HG03558 (cell line): ENCODE measurements around the gene KCNB1.

Source experiments
- ATAC-seq: cut with Tn5 transposase; IDR thresholded peaks from one replicate; pipeline ENCODE4 v1.9.1; 2021; ENCODE audit warnings: moderate number of reproducible peaks; ENCODE audit not compliant: unreplicated experiment; ENCODE audit errors: extremely low read depth

The KCNB1 gene

GRCh38 chr20:49396230-49396629 lies 86.2 kb downstream of the KCNB1 start:
- no peak for ATAC-seq

- no peak for ATAC-seq
These were observed 86.8 kb downstream of the KCNB1 start for GRCh38 chr20:49395659-49396058.

GRCh38 chr20:49395183-49395582 lies 87.3 kb downstream of the KCNB1 start:
- ATAC-seq: no peak

DNA sequence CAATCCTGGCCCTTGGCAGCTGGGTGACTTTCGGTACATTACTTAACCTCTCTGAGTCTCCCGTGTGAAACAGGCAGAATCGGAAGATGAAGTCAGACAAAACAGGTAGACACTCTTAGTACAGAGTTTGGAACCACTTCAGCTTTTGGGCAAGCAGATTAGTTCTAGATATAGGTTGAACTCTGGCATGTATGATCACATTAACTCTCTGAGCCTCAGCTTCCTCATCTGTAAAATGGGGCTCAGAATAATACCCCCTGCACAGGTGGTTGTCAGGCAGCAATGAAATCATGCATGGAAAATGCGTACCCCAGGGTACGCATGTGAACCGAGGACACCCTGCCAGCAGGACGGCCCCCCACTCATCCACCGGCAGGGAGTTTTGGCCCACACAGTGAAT lies 87.7 kb downstream of the KCNB1 start:
- ATAC-seq: no peak

- ATAC-seq: no peak
These were observed 88.2 kb downstream of the KCNB1 start for GRCh38 chr20:49394264-49394663.

DNA sequence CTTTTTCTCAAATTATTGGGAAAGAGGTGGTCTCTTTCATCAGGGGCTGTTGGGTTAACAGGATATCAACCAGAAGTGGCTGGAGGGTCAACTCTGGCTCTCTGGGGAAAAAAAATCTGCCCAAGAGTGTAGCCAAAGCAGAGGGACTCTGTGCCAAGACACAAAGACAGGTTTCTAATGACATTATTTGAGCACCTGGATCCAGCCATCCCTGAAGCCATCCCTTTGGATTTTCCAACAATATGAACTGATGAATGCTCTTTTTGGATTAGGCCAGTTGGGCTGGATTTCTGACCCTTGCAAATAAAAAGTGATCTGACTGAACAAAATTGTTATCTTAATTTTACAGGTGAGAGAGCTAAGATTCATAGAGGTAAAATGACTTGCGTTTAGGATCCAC lies 88.7 kb downstream of the KCNB1 start:
- ATAC-seq: no peak

DNA sequence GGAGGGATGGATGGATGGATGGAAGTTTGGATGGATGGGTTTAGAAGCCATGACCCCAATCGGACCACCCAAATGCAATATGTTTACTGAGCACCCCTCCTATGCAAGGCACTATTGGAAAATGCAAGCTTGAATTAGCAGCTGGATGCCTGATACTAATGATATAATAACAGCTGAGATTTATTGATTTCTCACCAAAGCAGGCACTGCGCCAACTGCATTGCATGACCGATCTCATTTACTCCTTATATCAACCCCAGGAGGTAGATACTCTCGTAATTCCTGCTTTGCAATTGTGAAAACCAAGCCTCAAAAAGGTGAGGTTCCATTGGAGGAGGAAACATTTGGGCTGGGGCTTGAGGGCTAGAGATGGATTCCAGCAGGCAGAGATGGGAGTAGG lies 89.7 kb downstream of the KCNB1 start:
- ATAC-seq: no peak

DNA sequence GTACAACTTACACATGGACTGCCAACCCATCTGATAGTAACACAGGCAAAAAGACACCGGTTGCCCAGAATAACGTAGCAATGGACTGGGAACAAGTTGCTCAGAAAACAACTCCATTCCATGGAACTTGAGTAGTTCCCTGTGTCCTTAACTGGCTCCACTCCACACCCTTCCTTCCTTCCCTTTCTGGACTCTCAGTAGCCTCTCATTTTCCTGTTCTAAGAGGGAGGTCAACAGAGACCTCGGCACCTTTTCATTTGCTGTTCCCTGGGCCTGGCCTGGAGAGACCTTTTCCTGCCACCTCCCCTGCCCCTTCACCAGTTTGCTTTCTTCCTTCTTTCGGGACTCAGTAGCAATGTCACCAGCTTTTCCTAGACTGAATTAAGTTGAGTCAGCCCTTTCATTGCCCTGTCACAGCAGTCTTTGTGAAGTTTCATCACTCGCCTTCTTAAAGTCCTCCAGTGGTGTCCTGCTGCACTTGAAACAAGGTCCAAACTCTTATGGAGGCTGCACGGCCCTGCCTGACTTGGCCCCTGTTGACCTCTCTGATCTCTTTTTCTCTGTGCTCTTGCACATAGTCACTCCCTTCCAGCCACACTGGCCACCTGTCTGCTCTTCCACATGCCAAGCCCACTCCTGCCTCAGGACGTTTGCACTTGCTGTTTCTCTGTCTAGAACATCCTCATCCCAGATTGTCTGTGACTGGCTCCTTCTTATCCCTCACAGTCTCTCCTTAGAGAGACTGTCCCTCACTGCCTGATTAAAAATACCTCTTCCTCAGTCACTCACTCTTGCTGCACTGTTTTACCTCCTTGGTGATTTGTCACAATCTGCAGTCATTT lies 90.8 kb downstream of the KCNB1 start:
- no peak for ATAC-seq

DNA sequence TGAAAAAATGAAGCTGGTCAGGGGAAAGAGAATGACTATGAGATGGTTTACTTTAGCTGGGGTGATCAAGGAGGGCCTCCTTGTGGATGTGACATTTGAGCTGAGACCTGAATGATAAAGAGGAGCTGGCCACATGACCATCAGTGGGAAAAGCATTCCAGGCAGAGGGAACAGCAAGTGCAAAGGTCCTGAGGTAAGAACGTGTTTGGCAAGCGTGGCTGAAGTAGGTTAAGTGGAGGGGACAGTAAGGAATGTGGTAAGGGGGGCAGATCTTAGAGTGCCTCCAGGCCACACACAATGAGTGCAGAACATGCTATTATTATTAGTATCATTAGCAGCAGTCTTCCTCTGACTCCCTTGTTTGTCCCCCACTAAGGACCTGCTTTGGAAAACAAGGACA lies 92.6 kb downstream of the KCNB1 start:
- no peak for ATAC-seq

GRCh38 chr20:49388744-49389143 lies 93.7 kb downstream of the KCNB1 start:
- no peak for ATAC-seq

GRCh38 chr20:49387581-49387939 lies 94.9 kb downstream of the KCNB1 start:
- no peak for ATAC-seq

- ATAC-seq: no peak
These were observed 95.5 kb downstream of the KCNB1 start for GRCh38 chr20:49386848-49387580.

- no peak for ATAC-seq
These were observed 97.0 kb downstream of the KCNB1 start for GRCh38 chr20:49385465-49385864.

DNA sequence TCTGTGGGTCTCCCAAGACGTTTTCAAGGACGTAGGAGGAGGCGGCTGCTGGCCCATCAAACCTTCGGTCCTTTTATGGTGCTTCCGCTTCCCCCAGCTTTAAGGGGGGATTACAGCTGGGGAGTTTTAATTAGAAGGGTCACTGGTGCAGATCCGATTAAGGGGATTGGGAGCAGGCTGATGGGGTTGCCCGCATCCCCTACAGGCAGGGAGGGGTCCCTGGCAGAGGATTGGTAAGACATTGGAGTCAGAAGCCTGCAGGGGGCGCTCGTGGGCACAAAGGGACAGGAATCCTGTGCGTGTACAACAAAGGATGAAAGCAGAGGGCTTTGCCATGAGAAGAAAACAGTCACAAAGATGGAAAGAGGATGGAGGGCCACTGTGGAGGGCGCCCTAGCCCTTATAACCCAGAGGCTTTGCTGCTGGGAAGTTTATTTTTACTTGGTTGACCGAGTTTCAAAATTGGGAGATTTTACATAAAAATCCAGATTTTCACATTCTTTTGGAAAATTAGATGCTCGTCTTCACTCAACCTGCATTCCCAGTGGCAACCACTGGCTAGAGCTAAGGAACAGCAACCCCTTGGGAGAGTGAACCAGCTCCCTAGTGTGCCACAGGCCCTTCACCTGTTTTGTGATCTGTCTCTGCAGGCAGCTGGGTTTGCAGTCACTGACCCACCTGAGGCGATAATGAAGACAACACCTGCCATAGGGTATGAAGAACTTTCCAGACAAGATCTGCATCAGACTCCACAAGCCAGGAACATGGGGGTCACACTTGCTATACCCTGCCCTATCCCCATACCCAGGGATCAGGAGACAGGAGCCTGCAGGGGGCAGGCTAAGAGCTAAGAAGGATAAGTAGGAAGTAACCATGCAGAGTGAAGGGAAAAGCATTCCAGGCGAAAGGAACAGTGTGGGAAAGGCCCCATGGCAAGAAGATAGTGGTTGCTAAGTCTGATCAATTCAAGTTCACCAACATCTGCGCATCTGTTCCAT lies 97.7 kb downstream of the KCNB1 start:
- ATAC-seq: no peak

DNA sequence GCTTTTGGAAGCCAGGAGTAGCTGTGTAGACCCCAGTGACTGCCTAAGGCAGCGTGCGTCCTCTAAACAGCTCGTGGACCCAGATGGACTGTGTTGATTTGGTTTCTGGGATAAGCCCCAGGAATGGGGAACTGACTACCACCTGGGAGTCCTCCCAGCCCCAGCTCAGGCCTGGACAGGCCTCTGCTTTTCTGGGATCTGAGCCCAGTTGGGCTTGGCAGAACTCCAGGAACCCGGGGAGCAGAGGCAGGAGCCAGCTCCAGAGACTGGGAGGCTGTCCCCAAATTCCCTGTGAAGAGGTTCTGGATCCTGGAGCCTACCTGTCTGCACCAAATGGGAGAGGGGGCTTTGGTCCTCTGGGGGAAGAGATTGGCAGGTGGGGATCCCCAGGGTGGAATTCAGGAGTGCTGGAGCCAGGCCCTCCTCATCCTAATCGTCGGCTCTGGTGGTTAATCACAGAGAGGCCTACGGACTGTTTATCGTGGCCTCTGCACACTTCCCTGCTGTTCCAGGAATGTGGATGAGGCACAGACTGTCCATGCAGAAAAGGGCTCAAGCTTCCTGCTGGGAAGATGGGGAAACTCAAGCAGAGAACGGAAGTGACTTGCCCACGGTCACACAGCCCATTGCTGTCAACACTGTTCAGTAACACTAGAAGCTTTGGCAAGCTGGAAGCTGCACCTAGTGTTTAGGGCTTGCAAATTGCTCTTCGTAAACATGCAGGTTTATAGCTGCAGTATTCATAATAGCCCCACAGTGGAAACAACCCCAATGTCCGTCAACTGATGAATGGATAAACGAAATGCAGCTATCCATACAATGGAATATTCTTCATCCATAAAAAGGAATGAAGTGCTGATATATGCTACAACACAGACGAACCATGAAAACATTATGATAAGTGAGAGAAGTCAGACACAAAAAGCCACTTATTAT lies 100.6 kb downstream of the KCNB1 start:
- no peak for ATAC-seq

- no peak for ATAC-seq
These were observed 102.1 kb downstream of the KCNB1 start for GRCh38 chr20:49380337-49380780.

DNA sequence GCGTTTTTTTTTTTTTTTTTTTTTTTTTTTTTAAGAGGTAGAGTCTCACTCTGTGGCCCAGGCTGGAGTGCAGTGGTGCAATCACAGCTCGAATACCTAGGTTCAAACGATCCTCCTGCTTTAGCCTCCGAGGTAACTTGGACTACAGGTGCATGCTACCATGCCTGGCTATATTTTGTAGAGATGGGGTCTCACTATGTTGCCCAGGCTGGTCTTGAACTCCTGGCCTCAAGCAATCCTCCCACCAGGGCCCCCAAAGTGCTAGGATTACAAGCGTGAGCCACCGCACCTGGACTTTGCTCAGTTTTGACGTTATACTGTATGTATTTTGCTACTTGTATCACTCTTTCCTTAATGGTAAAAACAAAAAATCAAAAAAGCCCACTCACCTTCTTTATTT lies 103.1 kb downstream of the KCNB1 start:
- no peak for ATAC-seq

DNA sequence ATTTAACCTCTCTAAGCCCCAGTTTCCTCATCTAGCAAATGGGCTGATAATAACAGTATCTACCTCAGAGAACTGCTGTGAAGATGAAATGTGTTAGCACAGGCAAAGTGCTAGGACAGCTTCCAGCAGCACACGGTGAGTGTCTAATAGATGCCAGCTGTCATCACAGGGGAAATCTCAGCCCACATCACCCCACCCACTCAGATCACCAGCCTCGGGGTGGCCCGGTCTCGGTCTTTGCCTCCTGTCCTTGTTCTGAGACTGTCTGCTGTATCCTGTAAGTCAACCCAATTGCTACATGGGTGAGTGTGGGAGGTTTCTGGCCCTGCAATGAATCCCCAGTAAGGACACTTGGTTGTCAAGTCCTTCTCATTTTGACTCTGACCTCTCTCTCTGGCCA lies 105.1 kb downstream of the KCNB1 start:
- no peak for ATAC-seq

GRCh38 chr20:49375170-49375569 lies 107.3 kb downstream of the KCNB1 start:
- no peak for ATAC-seq
